Caco-2 (cell line): Measurements from ENCODE around the gene ABCB11. TPM values are rescaled to one million over a fixed set of nuclear protein-coding genes. Genes with fewer than 3 reads are reported as not detected.
A peak's percentile ranks its signal among the peaks of the same experiment; 100 is the strongest.

ENCODE experiments used
- BruUV-seq: library from RNA; stranded (reverse); fragments of 400-500 nt; replicated peaks from 2 replicates; lab custom pipeline; 2021; lab: Mats Ljungman, UMichigan
- CTCF ChIA-PET: fragments of 300-600 bp; sonication (Branson Sonifier 250); formaldehyde crosslinking; loops from one replicate; lab custom pipeline; 2022; ENCODE audit warnings: antibody characterized with exemption; lab: Charles Lee
- POLR2A ChIA-PET: fragments of 300-600 bp; sonication (Branson Sonifier 250); formaldehyde crosslinking; loops from one replicate; lab custom pipeline; 2022; ENCODE audit warnings: antibody characterized with exemption; lab: Charles Lee
- DNase-seq, 2 experiments: peaks; one replicate each; pipeline versions ENCODE4 v3.0.0 to v3.0.0-alpha.2; 2020 to 2022
- H3K27me3 ChIP-seq: replicated peaks from 2 replicates; pipeline ENCODE4 v1.6.0; 2011; ENCODE audit warnings: low read length; ENCODE audit not compliant: control insufficient read depth, insufficient read depth
- H3K36me3 ChIP-seq: 2 replicates; pipeline ENCODE4 v1.5.1; 2011; ENCODE audit warnings: low read length; ENCODE audit not compliant: control insufficient read depth, insufficient read depth
- H3K4me1 ChIP-seq: fragments of 250-450 bp; sonication (Bioruptor Pico); 2 replicates; pipeline ENCODE4 v1.5.1; 2020; ENCODE audit warnings: mild to moderate bottlenecking
- H3K4me3 ChIP-seq: 2 replicates; pipeline ENCODE4 v1.5.1; 2011; ENCODE audit warnings: low read depth, mild to moderate bottlenecking, control low read depth, low read length
- H3K9me3 ChIP-seq: fragments of 250-450 bp; sonication (Bioruptor Pico); 2 replicates; pipeline ENCODE4 v1.5.1; 2020; ENCODE audit warnings: mild to moderate bottlenecking, moderate library complexity
- H3K27ac Mint-ChIP-seq: one replicate; pipeline ENCODE4 v1.8.0; 2022; ENCODE audit warnings: mixed read lengths; ENCODE audit not compliant: unreplicated experiment
- H3K27me3 Mint-ChIP-seq: one replicate; pipeline ENCODE4 v1.8.0; 2022; ENCODE audit warnings: mixed read lengths; ENCODE audit not compliant: insufficient read depth, unreplicated experiment
- H3K36me3 Mint-ChIP-seq: one replicate; pipeline ENCODE4 v1.8.0; 2022; ENCODE audit warnings: mild to moderate bottlenecking, mixed read lengths; ENCODE audit not compliant: insufficient read depth, unreplicated experiment
- H3K4me1 Mint-ChIP-seq: one replicate; pipeline ENCODE4 v1.8.0; 2022; ENCODE audit warnings: low read depth, mixed read lengths; ENCODE audit not compliant: unreplicated experiment
- H3K4me3 Mint-ChIP-seq: one replicate; pipeline ENCODE4 v1.8.0; 2022; ENCODE audit warnings: mild to moderate bottlenecking, moderate library complexity, mixed read lengths; ENCODE audit not compliant: unreplicated experiment
- H3K9me3 Mint-ChIP-seq: one replicate; pipeline ENCODE4 v1.8.0; 2022; ENCODE audit warnings: mixed read lengths; ENCODE audit not compliant: unreplicated experiment
- CTCF ChIP-seq, 2 experiments: fragments of 200-600 bp in 1 of 2; IDR thresholded peaks; 1 replicate in 1 of 2; 2 replicates in 1 of 2; pipeline versions ENCODE4 v1.5.1 to v1.8.0; 2011 to 2022; ENCODE audit warnings: antibody characterized with exemption in 1 of 2, control low read depth in 1 of 2, inconsistent platforms in 1 of 2, low read depth in 1 of 2, low read length in 1 of 2, mild to moderate bottlenecking in 1 of 2, moderate library complexity in 1 of 2; ENCODE audit not compliant: insufficient read depth in 1 of 2, severe bottlenecking in 1 of 2, unreplicated experiment in 1 of 2
- intact Hi-C: fragments of 100-400 bp; cut with micrococcal nuclease; formaldehyde crosslinking; loops from one replicate; pipeline ENCODE4 v1.10.0; 2022; ENCODE audit not compliant: unreplicated experiment
- total RNA-seq: library from RNA; stranded (reverse); gene quantifications from 2 replicates; pipeline ENCODE4 v1.2.3, GENCODE V29; 2022

The ABCB11 gene
- total RNA-seq, 1 experiment from 2014 or later = not detected

GRCh38 chr2:168993538-168993937, 37.6 kb downstream of the ABCB11 start:
- ChIA-PET POLR2A (no interaction called here), CTCF (no interaction called here)
- no peaks in the 10 kb centered on the region for H3K9me3 Mint-ChIP-seq
- BruUV-seq = no TSS peak
- no peak for DNase-seq
- no peaks in the 10 kb centered on the region for H3K27me3 Mint-ChIP-seq
- H3K36me3 Mint-ChIP-seq = no peaks in the 10 kb centered on the region
- H3K4me3 Mint-ChIP-seq = no peak overlapping the region
- H3K4me1 Mint-ChIP-seq = peaks cover 13% of the 10 kb centered on the region
- H3K36me3 ChIP-seq = no peaks in the 10 kb centered on the region
- H3K27ac Mint-ChIP-seq = no peak overlapping the region
- intact Hi-C loops = no loop called here
- no peaks in the 10 kb centered on the region for H3K27me3 ChIP-seq
- no peak for TF ChIP-seq CTCF (IDR thresholded peaks at IDR 0.05; ENCODE audit: insufficient read depth in 1 of 2, low read depth in 1 of 2, low read length in 1 of 2, severe bottlenecking in 1 of 2, unreplicated experiment in 1 of 2)
- H3K9me3 ChIP-seq = no peaks in the 10 kb centered on the region
- no peak overlapping the region for H3K4me3 ChIP-seq
- H3K4me1 ChIP-seq = peaks cover 15% of the 10 kb centered on the region

- H3K27me3 Mint-ChIP-seq = no peaks in the 10 kb centered on the region
- no peaks in the 10 kb centered on the region for H3K27me3 ChIP-seq
- peak in 1 of 2 experiments; percentile 5 for DNase-seq
- no TSS peak for BruUV-seq
- H3K27ac Mint-ChIP-seq = no peak overlapping the region
- H3K9me3 Mint-ChIP-seq = no peaks in the 10 kb centered on the region
- H3K4me1 ChIP-seq = peaks cover 15% of the 10 kb centered on the region
- no peaks in the 10 kb centered on the region for H3K9me3 ChIP-seq
- intact Hi-C loops = no loop called here
- H3K4me3 ChIP-seq = no peak overlapping the region
- no peak for TF ChIP-seq CTCF (IDR thresholded peaks at IDR 0.05; ENCODE audit: insufficient read depth in 1 of 2, low read depth in 1 of 2, low read length in 1 of 2, severe bottlenecking in 1 of 2, unreplicated experiment in 1 of 2)
- ChIA-PET CTCF (no interaction called here), POLR2A (no interaction called here)
- H3K4me1 Mint-ChIP-seq = peaks cover 13% of the 10 kb centered on the region
- H3K4me3 Mint-ChIP-seq = no peak overlapping the region
- no peaks in the 10 kb centered on the region for H3K36me3 Mint-ChIP-seq
- no peaks in the 10 kb centered on the region for H3K36me3 ChIP-seq
These were observed 38.4 kb downstream of the ABCB11 start for GRCh38 chr2:168992591-168993349.

GRCh38 chr2:168992026-168992425, 39.1 kb downstream of the ABCB11 start:
- H3K27me3 ChIP-seq = no peaks in the 10 kb centered on the region
- H3K27ac Mint-ChIP-seq = no peak overlapping the region
- H3K36me3 Mint-ChIP-seq = no peaks in the 10 kb centered on the region
- TF ChIP-seq CTCF (IDR thresholded peaks at IDR 0.05; ENCODE audit: insufficient read depth in 1 of 2, low read depth in 1 of 2, low read length in 1 of 2, severe bottlenecking in 1 of 2, unreplicated experiment in 1 of 2) = no peak
- H3K9me3 ChIP-seq = no peaks in the 10 kb centered on the region
- intact Hi-C loops = no loop called here
- no peak overlapping the region for H3K4me3 Mint-ChIP-seq
- POLR2A ChIA-PET = no interaction called here
- H3K9me3 Mint-ChIP-seq = no peaks in the 10 kb centered on the region
- no peaks in the 10 kb centered on the region for H3K36me3 ChIP-seq
- DNase-seq = no peak
- no peak overlapping the region for H3K4me3 ChIP-seq
- peaks cover 13% of the 10 kb centered on the region for H3K4me1 Mint-ChIP-seq
- CTCF ChIA-PET = interaction anchor here (0.7 kb wide), 1 partner anchor 23 kb away, joined by 6 read pairs; no protein-coding TSS in a partner anchor
- peaks cover 12% of the 10 kb centered on the region for H3K4me1 ChIP-seq
- no TSS peak for BruUV-seq
- H3K27me3 Mint-ChIP-seq = no peaks in the 10 kb centered on the region
